K562 (cell line): Measurements from ENCODE around the gene C1orf87. TPM values are rescaled to one million over a fixed set of nuclear protein-coding genes. Genes with fewer than 3 reads are reported as not detected.
A peak's percentile ranks its signal among the peaks of the same experiment; 100 is the strongest.

Source experiments
- CC2D1A ChIP-seq: fragments of 450-650 bp; IDR thresholded peaks from 2 replicates; pipeline ENCODE4 v1.6.1; 2017; ENCODE audit warnings: mild to moderate bottlenecking
- CREB1 ChIP-seq, 2 experiments: sonication (generic) in 1 of 2; formaldehyde crosslinking in 1 of 2; IDR thresholded peaks; 2 replicates each; pipeline versions ENCODE4 v1.6.1 to v1.8.0; 2012 to 2022; ENCODE audit warnings: inconsistent platforms in 1 of 2, mild to moderate bottlenecking in 1 of 2, missing genetic modification reagents in 1 of 2, moderate library complexity in 1 of 2
- FIP1L1 ChIP-seq: fragments of 200-400 bp; formaldehyde crosslinking; IDR thresholded peaks from 2 replicates; pipeline ENCODE4 v1.6.1; 2018; ENCODE audit warnings: mild to moderate bottlenecking, low read depth, low read length; ENCODE audit not compliant: poor library complexity, severe bottlenecking
- HEY1 ChIP-seq: fragments of 250-450 bp; sonication (Bioruptor Pico); IDR thresholded peaks from 2 replicates; pipeline ENCODE4 v1.5.0; 2020; ENCODE audit warnings: mild to moderate bottlenecking, moderate library complexity, borderline replicate concordance
- MCM2 ChIP-seq: fragments of 450-650 bp; IDR thresholded peaks from 2 replicates; pipeline ENCODE4 v1.6.1; 2017; ENCODE audit warnings: low read depth, mild to moderate bottlenecking
- MCM3 ChIP-seq: fragments of 450-650 bp; IDR thresholded peaks from 2 replicates; pipeline ENCODE4 v1.6.1; 2016
- NCOA1 ChIP-seq: fragments of 450-650 bp; IDR thresholded peaks from 2 replicates; pipeline ENCODE4 v1.6.1; 2016; ENCODE audit warnings: low read depth
- NRF1 ChIP-seq, 2 experiments: fragments of 450-650 bp; IDR thresholded peaks in 1 of 2; conservative IDR thresholded peaks in 1 of 2; 2 replicates each; pipeline ENCODE4 v1.6.1; 2014; ENCODE audit warnings: mild to moderate bottlenecking in 2 of 2
- POLR3G ChIP-seq: IDR thresholded peaks from 2 replicates; pipeline ENCODE4 v1.6.1; 2011; ENCODE audit not compliant: insufficient read length, insufficient replicate concordance; ENCODE audit errors: extremely low read depth
- SMARCA5 ChIP-seq: fragments of 450-650 bp; IDR thresholded peaks from 2 replicates; pipeline ENCODE4 v1.6.1; 2016
- SMARCE1 ChIP-seq: fragments of 450-650 bp; IDR thresholded peaks from 2 replicates; pipeline ENCODE4 v1.7.1; 2016; ENCODE audit warnings: mild to moderate bottlenecking
- STAT5A ChIP-seq: IDR thresholded peaks from 2 replicates; pipeline ENCODE4 v1.6.1; 2012; ENCODE audit warnings: low read length, inconsistent platforms, borderline replicate concordance
- TRIM24 ChIP-seq, 2 experiments: fragments of 450-650 bp; IDR thresholded peaks; 2 replicates each; pipeline ENCODE4 v1.6.1; 2016
- polyA plus RNA-seq, 8 experiments: library from polyadenylated mRNA; depleted of rRNA in 4 of 8; stranded (reverse) in 5 of 8; unstranded in 3 of 8; fragments of >200 nt; fragmentation: Nextera tagmentation in 2 of 8; fragmentation: Illumina TruSeq in 1 of 8; extraction: Ambion mirVana in 2 of 8; extraction: Trizol in 1 of 8; gene quantifications; 2 replicates each; pipeline versions ENCODE4 v1.2.1 to v1.2.3, GENCODE V29; 2011 to 2014; ENCODE audit warnings: inconsistent platforms in 1 of 8, missing spikeins in 1 of 8
- total RNA-seq, 7 experiments: library from RNA; depleted of rRNA in 6 of 7; stranded (reverse); fragments of >200 nt in 6 of 7; fragmentation: Illumina TruSeq in 2 of 7; extraction: Trizol in 2 of 7; gene quantifications; 2 replicates each; pipeline versions ENCODE4 v1.2.1 to v1.2.3, GENCODE V29; 2011 to 2021; ENCODE audit warnings: low replicate concordance in 1 of 7
- TF ChIP-seq, protein P1 (sequence below): fragments of 450-650 bp; IDR thresholded peaks from 2 replicates; pipeline ENCODE4 v1.6.1; 2016; ENCODE audit warnings: low read depth, mild to moderate bottlenecking, moderate library complexity
- TF ChIP-seq, protein P2 (sequence below), 2 experiments: fragments of 450-650 bp; IDR thresholded peaks; 2 replicates each; pipeline ENCODE4 v1.6.1; 2018; ENCODE audit warnings: mild to moderate bottlenecking in 2 of 2, low read depth in 1 of 2; ENCODE audit not compliant: partially characterized antibody in 2 of 2
- TF ChIP-seq, protein P3 (sequence below): fragments of 250-450 bp; sonication (Bioruptor Pico); IDR thresholded peaks from 2 replicates; pipeline ENCODE4 v1.8.0; 2022; ENCODE audit warnings: inconsistent platforms
- TF ChIP-seq, protein P4 (sequence below): fragments of 450-650 bp; IDR thresholded peaks from 2 replicates; pipeline ENCODE4 v1.6.1; 2018; ENCODE audit not compliant: partially characterized antibody

C1orf87 gene
- total and polyA plus RNA-seq, 9 of the 15 experiments (the other 6 are each of a cell fraction or from before 2014, with no cell fraction given) = not detected

DNA sequence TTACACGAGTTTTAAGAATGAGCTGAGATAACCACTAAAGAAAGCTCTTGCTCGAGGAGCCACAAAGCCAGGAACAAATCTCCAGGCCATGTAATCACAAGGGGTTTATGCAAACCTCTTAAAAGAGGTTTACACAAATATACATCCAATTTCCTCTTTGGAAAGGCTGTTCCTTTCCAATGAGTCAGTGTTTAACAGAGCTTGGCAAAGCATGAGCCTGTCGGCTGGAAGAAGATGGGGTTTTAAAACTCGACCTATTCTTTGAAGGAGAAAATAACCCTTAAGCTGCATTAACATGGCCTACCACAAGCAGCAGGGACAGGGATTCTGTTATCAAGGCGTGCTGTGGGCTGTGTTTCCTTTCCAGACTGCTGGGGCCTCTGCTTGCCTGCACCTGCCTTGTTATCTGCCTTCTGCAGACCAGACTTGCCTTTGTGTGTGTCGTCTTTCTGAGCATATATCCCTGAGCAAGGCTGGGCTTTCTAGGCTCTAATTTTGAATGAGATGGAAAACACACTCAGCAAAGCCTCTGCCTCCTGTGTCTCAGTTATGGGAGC lies 106.4 kb downstream of the C1orf87 start (continued):
- TF ChIP-seq, protein P1, sequence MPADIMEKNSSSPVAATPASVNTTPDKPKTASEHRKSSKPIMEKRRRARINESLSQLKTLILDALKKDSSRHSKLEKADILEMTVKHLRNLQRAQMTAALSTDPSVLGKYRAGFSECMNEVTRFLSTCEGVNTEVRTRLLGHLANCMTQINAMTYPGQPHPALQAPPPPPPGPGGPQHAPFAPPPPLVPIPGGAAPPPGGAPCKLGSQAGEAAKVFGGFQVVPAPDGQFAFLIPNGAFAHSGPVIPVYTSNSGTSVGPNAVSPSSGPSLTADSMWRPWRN = no peak
- TF ChIP-seq MCM2 (no peak), HEY1 (no peak), CREB1 (IDR thresholded peaks at IDR 0.05) (peak; percentile 51; the same call in 1 of the 2 replicates), CREB1 (CRISPR knock-in tag; IDR thresholded peaks at IDR 0.05) (no peak), FIP1L1 (no peak), POLR3G (no peak), SMARCE1 (peak; percentile 38; the same call in 1 of the 2 replicates), NRF1 (conservative IDR thresholded peaks at IDR 0.05 in 1 of 2, IDR thresholded peaks at IDR 0.05 in 1 of 2) (peak; percentile 51 to 64; a peak in 3 of 4 replicates), CC2D1A (peak; percentile 60; the same call in 1 of the 2 replicates), STAT5A (peak; percentile 78), SMARCA5 (no peak), NCOA1 (peak; percentile 32; the same call in 1 of the 2 replicates), TRIM24 (IDR thresholded peaks at IDR 0.05) (peak; percentile 77 to 84), MCM3 (no peak)
- TF ChIP-seq, protein P2, sequence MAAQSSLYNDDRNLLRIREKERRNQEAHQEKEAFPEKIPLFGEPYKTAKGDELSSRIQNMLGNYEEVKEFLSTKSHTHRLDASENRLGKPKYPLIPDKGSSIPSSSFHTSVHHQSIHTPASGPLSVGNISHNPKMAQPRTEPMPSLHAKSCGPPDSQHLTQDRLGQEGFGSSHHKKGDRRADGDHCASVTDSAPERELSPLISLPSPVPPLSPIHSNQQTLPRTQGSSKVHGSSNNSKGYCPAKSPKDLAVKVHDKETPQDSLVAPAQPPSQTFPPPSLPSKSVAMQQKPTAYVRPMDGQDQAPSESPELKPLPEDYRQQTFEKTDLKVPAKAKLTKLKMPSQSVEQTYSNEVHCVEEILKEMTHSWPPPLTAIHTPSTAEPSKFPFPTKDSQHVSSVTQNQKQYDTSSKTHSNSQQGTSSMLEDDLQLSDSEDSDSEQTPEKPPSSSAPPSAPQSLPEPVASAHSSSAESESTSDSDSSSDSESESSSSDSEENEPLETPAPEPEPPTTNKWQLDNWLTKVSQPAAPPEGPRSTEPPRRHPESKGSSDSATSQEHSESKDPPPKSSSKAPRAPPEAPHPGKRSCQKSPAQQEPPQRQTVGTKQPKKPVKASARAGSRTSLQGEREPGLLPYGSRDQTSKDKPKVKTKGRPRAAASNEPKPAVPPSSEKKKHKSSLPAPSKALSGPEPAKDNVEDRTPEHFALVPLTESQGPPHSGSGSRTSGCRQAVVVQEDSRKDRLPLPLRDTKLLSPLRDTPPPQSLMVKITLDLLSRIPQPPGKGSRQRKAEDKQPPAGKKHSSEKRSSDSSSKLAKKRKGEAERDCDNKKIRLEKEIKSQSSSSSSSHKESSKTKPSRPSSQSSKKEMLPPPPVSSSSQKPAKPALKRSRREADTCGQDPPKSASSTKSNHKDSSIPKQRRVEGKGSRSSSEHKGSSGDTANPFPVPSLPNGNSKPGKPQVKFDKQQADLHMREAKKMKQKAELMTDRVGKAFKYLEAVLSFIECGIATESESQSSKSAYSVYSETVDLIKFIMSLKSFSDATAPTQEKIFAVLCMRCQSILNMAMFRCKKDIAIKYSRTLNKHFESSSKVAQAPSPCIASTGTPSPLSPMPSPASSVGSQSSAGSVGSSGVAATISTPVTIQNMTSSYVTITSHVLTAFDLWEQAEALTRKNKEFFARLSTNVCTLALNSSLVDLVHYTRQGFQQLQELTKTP (IDR thresholded peaks at IDR 0.05; ENCODE audit: low read depth in 1 of 2, partially characterized antibody in 2 of 2) = no peak
- TF ChIP-seq, protein P3, sequence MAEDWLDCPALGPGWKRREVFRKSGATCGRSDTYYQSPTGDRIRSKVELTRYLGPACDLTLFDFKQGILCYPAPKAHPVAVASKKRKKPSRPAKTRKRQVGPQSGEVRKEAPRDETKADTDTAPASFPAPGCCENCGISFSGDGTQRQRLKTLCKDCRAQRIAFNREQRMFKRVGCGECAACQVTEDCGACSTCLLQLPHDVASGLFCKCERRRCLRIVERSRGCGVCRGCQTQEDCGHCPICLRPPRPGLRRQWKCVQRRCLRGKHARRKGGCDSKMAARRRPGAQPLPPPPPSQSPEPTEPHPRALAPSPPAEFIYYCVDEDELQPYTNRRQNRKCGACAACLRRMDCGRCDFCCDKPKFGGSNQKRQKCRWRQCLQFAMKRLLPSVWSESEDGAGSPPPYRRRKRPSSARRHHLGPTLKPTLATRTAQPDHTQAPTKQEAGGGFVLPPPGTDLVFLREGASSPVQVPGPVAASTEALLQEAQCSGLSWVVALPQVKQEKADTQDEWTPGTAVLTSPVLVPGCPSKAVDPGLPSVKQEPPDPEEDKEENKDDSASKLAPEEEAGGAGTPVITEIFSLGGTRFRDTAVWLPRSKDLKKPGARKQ (CRISPR knock-in tag) = no peak
- TF ChIP-seq, protein P4, sequence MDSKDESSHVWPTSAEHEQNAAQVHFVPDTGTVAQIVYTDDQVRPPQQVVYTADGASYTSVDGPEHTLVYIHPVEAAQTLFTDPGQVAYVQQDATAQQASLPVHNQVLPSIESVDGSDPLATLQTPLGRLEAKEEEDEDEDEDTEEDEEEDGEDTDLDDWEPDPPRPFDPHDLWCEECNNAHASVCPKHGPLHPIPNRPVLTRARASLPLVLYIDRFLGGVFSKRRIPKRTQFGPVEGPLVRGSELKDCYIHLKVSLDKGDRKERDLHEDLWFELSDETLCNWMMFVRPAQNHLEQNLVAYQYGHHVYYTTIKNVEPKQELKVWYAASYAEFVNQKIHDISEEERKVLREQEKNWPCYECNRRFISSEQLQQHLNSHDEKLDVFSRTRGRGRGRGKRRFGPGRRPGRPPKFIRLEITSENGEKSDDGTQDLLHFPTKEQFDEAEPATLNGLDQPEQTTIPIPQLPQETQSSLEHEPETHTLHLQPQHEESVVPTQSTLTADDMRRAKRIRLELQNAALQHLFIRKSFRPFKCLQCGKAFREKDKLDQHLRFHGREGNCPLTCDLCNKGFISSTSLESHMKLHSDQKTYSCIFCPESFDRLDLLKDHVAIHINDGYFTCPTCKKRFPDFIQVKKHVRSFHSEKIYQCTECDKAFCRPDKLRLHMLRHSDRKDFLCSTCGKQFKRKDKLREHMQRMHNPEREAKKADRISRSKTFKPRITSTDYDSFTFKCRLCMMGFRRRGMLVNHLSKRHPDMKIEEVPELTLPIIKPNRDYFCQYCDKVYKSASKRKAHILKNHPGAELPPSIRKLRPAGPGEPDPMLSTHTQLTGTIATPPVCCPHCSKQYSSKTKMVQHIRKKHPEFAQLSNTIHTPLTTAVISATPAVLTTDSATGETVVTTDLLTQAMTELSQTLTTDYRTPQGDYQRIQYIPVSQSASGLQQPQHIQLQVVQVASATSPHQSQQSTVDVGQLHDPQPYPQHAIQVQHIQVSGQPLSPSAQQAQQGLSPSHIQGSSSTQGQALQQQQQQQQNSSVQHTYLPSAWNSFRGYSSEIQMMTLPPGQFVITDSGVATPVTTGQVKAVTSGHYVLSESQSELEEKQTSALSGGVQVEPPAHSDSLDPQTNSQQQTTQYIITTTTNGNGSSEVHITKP = no peak
